ENCODE results near the gene NXPH2.
"Not testable (repeated sequence)": the region's sequence is repeated elsewhere in the genome, so short reads cannot be mapped to it uniquely, and the experiment has no call there.

NXPH2 gene

DNA sequence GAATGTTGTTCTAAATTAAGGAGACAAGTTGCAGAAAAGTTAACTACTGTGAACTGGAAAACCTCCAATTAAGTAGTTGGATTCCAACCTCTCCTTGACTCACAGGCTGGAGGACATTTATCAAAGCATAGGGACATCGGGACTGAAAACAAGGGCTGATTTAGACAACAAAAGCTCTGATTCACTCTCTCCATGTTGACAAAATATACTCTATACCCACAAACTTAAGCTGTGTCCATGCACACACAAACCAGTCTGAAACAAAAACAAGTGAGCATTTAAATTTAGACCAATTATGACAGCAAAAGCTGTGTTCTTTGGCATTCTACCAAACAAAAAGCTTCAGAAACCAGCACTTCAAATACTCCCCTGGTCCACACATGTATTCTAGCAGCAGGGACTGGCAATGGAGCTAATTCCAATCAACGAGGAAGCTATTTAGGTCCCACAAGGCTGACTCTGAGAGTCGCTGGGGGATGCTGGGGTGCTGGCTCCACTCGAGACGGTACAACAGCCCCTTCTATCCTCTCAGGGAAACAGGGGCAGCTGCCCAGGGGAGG is 71.4 kb downstream of the NXPH2 start:
- DNase-seq, result no peak

DNA sequence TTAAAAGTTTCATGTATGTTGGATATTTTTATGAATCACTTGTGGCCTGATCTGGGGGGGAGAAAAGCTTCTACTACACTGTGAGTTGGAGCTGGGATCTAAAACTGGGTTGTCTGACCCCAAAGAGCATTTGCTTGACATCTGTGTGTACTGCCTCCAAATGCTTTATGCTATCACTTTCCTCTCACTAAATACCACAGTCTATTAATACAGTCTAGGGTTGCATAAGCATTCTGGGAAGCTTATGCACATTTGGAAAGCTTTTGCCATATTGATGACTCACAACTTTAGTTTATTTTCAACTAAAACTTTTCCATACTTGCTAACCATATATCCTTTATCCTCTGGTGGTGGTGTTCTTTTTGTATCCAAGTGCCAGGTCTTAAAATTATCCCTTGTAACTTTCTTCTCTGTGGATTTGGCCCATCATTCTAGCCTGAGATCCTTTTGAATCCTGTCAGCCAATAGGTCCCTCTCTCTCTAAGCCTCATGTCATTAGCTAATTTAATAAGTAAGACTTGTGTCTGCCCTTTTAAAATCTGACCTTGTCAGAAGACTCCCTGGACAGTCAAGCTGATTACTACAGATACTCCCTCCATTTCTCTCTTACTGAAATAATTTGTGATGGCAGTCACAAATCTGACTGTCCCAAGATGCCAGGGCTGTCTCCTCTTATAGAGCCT is 72.7 kb downstream of the NXPH2 start:
- no peak for DNase-seq

DNA sequence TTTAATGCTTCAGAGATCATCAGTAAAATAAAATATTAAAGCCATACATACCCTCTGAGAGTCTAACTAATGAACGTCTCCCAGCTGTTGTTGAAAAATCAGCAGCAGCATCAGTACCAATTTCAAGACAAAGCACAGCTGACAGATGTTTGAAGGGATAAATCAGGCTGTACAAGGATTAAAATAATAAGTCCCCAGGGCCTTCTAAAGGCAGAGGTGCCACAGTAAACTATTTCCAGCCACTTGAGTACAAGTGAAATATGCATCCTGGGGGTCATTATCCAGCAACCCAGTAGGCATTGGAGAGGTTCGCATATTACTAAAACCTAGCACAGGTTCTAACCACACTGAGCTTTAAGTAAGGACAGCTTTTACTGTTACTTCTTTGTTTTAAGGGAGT is 76.9 kb downstream of the NXPH2 start:
- DNase-seq, result no peak

DNA sequence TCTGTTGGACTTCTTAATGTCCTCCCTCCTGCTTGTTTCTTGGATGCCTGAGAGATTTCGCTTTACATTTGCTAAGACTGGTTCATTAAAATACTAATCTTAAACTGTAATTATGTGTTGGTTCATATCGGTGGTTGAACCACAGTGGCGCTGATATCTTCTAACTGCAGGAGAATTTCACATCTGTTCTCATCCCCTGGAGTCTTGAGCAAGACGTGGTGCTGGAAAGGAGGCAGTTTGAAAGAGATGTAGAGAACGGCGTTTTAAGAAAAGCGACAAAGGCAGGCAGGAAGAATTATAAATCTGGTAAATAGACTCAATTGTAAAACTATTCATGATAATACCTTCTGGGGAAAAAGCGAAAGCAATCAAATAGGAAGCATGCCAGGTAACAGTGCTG is 79.5 kb downstream of the NXPH2 start:
- no peak for DNase-seq

DNA sequence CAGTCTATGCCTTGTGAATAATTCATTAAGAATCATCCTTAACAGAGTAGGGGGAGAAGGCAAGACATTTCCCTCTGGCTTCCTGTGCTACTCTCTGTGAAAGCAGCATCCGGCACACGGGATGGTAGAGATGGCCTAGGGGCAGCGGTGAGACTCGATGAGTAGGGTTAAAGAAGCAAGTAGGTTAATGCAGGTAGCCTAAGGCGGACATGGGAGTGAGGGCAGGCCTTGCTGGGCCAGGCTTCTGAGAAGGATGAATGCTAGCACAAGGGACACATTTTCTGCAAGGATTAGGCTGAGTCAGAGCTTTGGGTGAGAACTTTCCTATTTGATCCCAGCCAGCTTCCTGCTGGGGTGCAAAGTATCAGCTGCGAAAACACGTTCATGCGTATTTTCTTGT is 80.8 kb downstream of the NXPH2 start:
- DNase-seq, result no peak

DNA sequence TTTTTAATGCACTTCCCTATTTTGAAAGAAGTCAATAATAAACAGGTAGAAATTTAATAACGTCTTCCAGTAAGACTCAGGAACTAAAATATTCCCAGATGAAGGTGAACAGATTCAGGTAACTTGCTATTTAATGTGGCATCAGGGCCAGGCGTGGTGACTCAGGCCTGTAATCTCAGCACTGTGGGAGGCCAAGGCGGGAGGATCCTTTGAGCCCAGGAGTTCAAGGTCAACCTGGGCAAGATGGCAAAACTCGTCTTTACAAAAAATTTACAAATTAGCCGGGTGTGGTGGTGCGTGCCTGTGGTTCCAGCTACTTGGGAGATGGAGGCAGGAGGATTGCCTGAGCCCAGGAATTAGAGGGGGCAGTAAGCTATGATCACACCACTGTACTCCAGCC is 81.8 kb downstream of the NXPH2 start:
- no peak for DNase-seq

DNA sequence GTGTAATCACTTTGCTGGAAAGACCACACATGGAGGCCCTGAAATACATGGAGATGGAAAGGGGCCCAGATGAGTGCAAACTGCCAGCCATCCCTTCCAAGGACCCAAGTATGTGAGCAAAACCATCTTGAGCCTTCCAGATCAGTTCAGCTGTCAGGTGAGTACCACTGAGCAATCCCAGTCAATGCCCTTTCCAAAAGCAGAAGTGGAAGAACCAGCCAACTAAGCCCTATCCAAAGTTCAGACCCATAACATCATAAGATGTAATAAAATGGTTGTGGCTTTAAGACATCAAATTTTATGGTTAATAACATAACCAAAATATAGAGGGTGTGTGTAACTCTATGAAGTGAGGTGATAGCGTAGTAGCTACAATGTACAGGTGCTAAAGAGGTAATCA is 88.5 kb downstream of the NXPH2 start:
- no peak for DNase-seq

DNA sequence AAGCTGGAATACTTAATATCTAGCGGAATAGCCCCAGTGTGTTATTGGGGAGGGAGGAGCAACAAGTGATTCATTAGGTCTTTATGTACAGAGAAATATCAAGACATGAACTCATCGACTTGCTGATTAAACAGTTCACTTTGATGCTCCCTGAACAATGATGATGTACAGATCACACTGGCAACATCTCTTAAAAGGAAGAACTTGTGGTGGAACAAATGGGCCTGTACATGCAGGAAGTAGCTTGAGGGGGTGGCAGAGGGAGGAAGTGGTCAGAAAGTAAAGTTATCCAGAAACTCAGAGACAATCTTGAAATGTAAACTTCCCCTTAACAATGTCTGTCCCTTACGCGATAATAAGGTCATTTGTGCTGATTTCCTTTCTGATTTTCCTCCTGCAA is 90.5 kb downstream of the NXPH2 start:
- no peak for DNase-seq

DNA sequence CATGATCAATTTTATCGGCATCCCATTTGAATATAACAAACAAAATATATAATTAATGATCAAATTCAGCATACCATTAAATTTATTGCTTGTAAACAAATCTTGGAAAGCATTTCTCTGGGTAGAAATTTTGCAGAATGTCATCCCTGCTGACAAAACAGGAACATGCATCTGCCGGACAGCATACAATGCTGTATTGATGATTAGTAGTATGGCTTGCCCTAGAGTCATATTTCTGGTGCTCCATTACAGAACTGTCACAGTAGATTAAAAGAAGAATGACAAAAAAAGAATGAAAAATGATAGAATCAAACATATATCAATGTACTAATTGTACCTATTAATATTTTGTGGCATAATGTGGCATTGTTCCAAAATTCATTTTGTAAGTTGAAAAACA is 98.0 kb downstream of the NXPH2 start:
- DNase-seq, result no peak

DNA sequence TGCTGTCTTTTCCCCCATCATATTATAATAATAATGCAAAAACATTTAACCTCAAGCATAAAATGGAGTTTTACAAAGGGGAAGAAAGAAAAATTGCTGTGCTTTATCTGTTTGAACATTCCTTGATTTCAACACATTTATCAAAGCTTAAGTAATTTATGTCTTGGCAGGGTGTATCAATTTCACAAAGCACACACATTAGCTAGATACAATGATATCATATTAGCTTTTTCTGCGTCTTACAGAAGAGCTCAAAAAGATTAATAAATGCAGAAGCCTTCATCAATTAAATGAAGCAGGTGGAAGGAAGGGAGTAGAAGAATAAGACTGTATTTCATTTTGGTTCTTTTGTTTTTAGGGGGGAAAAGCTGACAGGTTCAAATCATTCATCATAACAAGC is 103.0 kb downstream of the NXPH2 start:
- no peak for DNase-seq

DNA sequence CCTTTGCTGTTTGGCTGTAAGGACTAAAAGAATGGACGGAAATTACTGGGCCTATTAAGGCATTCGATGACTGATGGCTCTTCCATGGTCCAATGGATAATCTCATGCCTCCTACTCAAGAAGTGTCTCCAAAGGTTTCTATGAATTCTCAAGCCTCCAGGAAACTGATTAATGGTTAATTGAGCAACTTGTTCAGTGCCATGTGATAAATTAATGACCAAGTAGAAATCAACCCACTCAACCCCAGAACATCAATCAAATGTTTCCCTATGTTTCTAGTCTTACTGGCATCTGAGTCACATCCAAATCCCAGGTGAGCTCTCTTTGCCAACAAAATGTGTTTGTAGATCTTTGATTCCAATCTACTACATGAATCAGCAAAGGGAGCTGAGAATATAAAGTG is 103.6 kb downstream of the NXPH2 start:
- DNase-seq, result no peak

DNA sequence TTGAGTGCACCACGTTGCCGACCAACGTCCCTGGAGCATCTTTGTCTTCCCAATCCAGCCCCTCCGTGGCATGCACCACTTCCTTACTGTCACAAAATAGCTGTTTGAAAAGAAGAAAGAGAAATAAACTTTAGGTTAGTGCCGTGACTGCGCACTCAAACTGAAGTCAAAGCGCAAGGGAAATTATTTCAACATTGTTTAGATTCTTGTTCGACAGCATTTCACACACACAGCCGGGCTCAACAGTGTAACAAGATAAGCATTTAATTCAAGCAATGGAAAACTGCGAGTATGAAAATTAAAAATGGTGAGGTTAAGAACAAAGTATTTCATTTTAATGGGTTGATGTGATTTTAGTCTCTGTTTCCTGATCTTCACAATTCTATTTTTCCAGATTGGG is 108.6 kb downstream of the NXPH2 start:
- no peak for DNase-seq

DNA sequence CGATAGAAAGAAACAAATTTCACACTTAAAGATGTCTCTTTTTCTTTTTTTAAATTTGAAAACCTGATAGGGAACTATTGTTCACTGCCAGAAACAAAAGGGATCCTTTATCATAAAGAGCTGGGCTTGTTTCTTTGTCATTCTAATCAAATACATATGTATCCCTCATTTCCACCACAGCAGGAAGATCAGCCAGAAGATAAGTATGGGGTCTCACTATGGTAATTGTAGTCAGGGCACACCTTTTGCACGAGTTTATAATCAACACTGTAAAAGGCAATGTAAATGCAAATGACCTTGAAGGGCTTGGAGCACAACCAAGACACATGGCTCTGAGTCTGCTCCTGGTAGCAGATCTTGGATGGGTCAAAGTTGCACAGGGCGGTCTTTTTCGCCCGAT is 109.5 kb downstream of the NXPH2 start:
- DNase-seq, result no peak

DNA sequence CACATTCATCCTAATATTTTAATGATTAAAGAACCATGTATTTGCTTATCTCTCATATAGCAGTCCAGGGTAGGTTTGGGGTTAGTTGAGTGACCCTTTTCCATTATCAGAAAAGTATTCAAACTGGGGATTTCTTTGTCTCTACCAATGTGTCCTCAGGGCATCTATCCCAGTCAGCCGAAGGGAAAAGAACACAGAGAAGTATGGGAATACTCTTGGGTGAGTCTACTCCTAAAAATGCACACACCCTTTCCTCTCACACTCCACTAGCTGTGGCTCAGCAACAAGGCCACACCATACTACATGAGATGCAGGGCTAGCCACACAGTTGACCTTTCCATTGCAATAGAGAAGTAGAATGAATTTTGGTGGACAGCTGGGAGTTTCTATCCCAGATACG is 114.3 kb downstream of the NXPH2 start:
- DNase-seq, result no peak

DNA sequence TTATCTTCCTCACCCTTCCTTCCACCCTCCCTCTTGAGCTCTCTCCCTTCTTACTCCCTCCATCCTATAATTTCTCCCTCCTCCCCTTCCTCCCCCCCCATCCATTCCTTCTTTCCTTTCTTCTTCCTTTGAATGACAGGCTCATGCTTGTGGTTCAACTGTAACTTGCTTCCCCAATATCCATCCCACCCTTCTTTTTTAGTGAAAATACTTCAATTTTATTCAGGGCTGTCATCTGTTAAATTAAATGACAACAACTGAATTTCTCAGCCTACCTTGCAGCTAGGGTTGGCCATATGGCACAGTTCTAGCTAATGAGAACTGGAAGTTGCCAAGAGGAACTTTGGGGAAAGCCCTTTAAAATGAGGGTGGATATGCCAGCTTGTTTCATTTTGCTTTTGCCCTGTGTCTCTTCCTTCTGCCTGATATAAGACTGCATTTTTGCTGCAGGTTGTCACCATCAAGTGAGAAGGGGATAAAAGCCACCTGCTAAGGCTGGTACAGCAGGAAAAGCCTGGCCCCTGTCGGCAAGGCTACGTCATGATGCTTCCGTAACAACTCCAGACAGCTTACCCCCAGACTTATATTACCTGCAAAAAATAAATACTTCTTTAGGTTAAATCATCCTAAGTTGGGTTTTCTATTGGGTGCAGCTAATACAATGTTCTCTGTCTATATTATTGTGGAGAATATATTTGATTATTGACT is 121.8 kb downstream of the NXPH2 start:
- DNase-seq, result no peak

DNA sequence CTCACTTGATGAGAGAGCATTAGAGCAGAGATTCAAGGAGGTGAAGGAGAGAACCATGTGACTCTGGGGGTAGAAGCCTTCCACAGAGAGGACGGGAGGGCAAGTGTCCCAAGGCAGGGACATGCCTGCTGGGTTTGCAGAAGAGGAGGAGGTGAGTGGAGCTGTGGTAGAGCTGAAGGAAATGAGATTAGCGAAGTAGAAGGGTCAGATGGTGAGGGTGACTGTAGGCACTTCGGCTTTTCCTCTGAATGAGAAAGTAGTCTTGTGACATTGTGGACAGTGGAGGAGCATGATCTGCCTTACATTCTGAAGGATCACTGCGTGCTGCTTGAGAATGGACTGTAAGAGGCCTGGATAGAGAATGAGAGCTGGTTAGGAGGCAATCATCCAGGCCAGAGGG is 126.0 kb downstream of the NXPH2 start:
- no peak for DNase-seq

DNA sequence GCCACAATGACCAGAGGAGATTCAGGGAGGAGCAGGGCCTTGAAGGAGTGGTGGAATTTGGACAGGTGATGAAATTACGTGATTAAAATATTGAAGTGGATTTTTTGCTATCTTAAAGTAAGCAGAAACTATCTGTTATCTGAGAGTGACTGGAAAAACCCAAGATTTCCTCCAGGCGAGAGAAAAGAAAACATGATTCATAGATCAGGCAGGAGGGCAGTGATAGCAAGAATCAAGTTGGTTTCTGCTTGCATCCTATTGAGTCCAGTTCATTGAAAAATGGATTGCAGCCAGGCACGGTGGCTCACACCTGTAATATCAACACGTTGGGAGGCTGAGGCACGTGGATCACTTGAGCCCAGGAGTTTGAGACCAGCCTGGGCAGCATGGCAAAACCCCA is 127.8 kb downstream of the NXPH2 start:
- DNase-seq, result no peak

DNA sequence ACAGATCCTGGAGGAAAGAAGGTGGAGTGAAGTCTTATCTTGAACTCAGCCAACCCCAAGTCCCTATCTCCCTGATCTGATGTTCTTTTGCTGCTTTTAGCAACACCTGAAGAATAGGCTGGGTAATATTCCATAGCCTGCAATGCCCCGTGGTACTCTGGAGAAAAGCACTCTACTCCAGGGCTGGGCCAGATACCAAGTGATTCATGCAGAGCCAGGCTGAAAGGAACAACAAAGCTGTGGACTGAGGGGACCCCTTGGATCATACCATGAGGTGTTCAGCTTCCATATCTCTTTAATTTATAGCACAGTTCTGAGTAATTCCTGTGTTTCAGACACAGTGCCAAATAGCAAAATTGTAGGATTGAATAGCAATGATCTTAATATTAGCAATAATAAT is 130.6 kb downstream of the NXPH2 start:
- DNase-seq, result no peak

DNA sequence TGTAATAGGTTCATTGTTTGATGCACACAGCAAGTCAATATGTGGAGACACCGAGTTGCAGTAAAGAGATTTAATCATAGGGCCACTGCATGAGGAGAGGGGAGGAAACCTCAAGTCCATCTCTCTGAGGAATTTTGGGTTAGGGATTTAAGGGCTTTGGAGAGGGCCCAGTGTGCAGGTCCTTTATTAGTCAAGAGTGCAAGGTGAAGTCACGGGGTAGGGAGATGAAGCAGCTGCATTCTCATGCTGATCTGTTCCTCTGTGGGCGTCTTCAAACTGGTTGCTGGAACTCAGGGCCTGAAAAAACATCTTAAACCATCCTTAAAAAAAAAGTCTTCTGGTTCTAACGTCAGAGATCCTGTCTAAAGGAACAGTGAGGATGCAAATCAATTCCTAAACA is 131.6 kb downstream of the NXPH2 start:
- DNase-seq, result no peak

DNA sequence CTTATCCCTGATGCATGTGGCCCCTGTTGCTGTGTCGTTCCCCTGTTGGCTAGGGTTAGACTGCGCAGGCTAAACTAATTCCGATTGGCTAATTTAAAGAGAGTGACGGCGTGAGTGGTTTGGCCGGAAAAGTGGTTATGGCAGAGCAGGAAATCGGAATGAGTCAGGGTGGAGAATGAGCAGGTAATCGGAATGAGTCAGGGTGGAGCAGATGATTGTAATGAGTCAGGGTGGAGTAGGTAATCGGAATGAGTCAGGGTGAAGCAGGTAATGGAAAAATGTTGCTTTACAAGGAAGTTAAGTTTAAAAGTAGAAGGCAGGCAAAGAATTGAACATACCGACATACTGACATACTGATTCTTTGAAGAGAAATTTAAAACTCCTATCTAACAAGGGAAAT is 135.4 kb downstream of the NXPH2 start:
- DNase-seq, result not testable (repeated sequence)

DNA sequence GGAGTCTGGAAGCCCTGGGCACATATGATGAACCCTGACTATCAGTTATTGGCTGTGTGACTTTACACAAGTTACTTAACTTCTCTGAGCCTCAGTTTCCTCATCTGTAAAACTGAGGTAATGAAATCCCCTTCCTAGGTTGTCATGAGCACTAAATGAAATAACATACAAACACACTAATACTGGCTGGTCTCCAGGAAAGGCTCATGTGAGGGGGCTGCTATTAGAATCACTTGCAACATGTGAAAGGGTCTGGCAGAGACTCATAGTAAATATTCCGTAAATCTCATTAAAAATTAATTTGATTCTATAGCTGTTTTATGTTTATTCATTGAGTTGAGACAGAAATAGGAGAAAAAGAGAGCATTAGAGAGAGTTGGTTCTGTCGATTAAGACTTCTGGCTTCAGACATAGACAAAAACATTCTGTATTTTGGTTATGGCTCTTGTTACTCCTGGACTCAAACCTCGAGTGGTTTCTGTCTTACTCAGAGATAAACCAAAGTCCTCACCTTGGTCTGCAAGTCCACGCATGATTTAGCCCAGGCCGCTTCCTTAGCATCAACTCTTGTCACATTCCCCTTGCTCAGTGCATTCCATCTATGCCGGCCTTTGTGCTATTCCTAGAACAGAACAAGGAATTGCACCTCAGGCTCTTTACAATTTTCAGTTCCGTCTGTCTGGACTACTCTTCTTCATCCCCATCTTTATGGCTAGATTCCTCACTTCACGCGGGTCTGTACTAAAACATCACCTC is 139.1 kb downstream of the NXPH2 start:
- DNase-seq, result no peak

DNA sequence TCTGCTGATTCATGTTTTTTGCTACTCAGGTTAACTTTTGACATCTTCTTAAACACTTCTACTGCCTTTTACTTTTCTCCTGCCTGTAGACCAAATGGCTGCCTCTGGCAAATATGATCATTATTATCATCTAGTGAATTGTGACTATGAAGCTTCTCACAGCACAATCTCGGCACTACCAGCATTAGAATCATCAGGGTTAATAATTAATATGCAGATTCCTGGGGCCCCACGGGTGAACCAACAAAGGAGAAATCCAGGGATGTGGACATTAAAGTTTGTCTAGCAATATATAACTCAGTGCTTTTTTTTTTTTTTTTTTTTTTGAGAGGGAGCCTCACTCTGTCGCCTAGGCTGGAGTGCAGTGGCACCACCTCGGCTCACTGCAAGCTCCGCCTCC is 142.5 kb downstream of the NXPH2 start:
- no peak for DNase-seq

DNA sequence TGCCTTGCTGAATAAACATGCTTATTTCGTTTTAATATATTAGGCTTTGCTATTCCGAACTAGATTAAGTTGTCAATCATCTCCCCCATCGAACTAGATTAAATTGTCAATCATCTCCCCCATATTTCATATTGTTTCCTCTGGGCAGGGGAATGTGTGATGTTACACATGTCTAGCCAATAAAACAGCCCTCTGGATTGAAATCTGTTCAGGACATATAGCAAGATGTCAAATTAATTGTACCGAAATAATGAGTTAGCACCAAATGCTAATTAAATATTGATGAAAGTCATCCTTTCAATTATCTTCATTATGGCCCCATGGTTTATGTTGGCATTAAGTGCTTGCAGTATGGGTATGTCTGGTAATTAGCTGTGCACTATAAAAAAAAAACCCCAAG is 143.1 kb downstream of the NXPH2 start:
- no peak for DNase-seq

DNA sequence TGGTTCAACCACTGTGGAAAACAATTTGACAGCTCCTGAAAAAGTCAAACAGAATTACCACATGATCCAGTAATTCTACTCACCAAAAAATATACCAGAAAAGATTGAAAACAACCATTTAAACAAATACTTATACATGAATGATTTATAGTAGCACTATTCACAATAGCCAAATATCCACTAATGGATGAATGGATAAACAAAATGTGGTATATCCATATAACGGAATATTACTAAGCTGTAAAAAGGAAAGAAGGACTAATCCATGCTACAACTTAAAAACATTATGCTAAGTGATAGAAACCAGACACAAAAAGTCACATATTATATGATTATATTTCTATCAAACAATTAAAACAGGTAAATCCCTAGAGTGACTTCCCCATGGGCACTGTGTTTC is 147.1 kb downstream of the NXPH2 start:
- DNase-seq, result no peak
